HCT116 (cell line): ENCODE results near the gene REPS1. TPM values are rescaled to one million over a fixed set of nuclear protein-coding genes. Genes with fewer than 3 reads are reported as not detected.

Source experiments
- ATAC-seq: fragments of 200-7000 bp; cut with Tn5 transposase; 2 replicates; pipeline ENCODE4 v1.9.1; 2020; ENCODE audit warnings: mild to moderate bottlenecking, moderate library complexity
- BruUV-seq: library from RNA; stranded (reverse); fragments of 400-500 nt; replicated peaks from 2 replicates; lab custom pipeline; 2021; lab: Mats Ljungman, UMichigan
- CTCF ChIA-PET: fragments of 300-600 bp; sonication (Branson Sonifier 250); formaldehyde crosslinking; loops from one replicate; lab custom pipeline; 2021; ENCODE audit warnings: antibody characterized with exemption; lab: Charles Lee
- POLR2A ChIA-PET: fragments of 300-600, 350-600 bp; sonication (Branson Sonifier 250); formaldehyde crosslinking; loops from one replicate; lab custom pipeline; 2021; ENCODE audit warnings: antibody characterized with exemption; lab: Charles Lee
- RAD21 ChIA-PET, 2 experiments: fragments of 300-600 bp; sonication (Branson Sonifier 250); formaldehyde crosslinking; loops; one replicate each; lab custom pipeline; 2023; ENCODE audit warnings: low total read pairs in 2 of 2; ENCODE audit not compliant: uncharacterized antibody in 2 of 2, unreplicated experiment in 2 of 2, low non-redundant PET in 1 of 2; lab: Charles Lee
- DNase-seq: peaks from one replicate; pipeline ENCODE4 v3.0.0-alpha.2; 2010; ENCODE audit warnings: low read depth, low spot score
- H2AFZ ChIP-seq: fragments of 200-600 bp; shearing (Covaris generic), sonication (generic); 2 replicates; pipeline ENCODE4 v1.6.1; 2017; ENCODE audit warnings: low read depth, mixed run types, mixed read lengths, antibody characterized with exemption, low read length; ENCODE audit not compliant: poor library complexity, severe bottlenecking
- H3K27ac ChIP-seq: 2 replicates; pipeline ENCODE4 v1.5.1; 2012; ENCODE audit warnings: low read depth, low read length
- H3K27me3 ChIP-seq: fragments of 200-600 bp; sonication (generic); 2 replicates; pipeline ENCODE4 v1.6.1; 2016; ENCODE audit warnings: mixed run types, low read length, mixed read lengths; ENCODE audit not compliant: insufficient read depth
- H3K36me3 ChIP-seq, 2 experiments: fragments of 200-500 bp in 1 of 2; fragments of 200-600 bp in 1 of 2; sonication (Bioruptor generic) in 1 of 2; sonication (generic) in 1 of 2; 2 replicates each; pipeline versions ENCODE4 v1.5.1 to v1.6.1; 2014 to 2016; ENCODE audit warnings: low read length in 2 of 2, inconsistent platforms in 1 of 2, mixed read lengths in 1 of 2, mixed run types in 1 of 2; ENCODE audit not compliant: insufficient read depth in 2 of 2, control insufficient read depth in 1 of 2
- H3K4me1 ChIP-seq, 2 experiments: fragments of 200-600 bp in 1 of 2; sonication (generic) in 1 of 2; 2 replicates each; pipeline versions ENCODE4 v1.5.1 to v1.6.1; 2012 to 2017; ENCODE audit warnings: low read length in 2 of 2, inconsistent platforms in 1 of 2, mild to moderate bottlenecking in 1 of 2, mixed read lengths in 1 of 2, mixed run types in 1 of 2, moderate library complexity in 1 of 2; ENCODE audit not compliant: insufficient read depth in 2 of 2, control insufficient read depth in 1 of 2
- H3K4me2 ChIP-seq: fragments of 200-600 bp; sonication (generic); 2 replicates; pipeline ENCODE4 v1.6.1; 2017; ENCODE audit warnings: mixed run types, low read length, mixed read lengths
- H3K4me3 ChIP-seq, 2 experiments: fragments of 200-600 bp in 1 of 2; sonication (generic) in 1 of 2; replicated peaks in 1 of 2; 2 replicates each; pipeline ENCODE4 v1.5.1; 2011 to 2016; ENCODE audit warnings: low read length in 2 of 2, control low read depth in 1 of 2, low read depth in 1 of 2, mild to moderate bottlenecking in 1 of 2, mixed read lengths in 1 of 2, mixed run types in 1 of 2
- H3K79me2 ChIP-seq: fragments of 200-600 bp; sonication (generic); 2 replicates; pipeline ENCODE4 v1.6.1; 2017; ENCODE audit warnings: mild to moderate bottlenecking, mixed run types, low read length, moderate library complexity, mixed read lengths; ENCODE audit not compliant: insufficient read depth
- H3K9ac ChIP-seq: fragments of 200-600 bp; sonication (generic); 2 replicates; pipeline ENCODE4 v1.6.1; 2016; ENCODE audit warnings: low read length, mixed read lengths
- H3K9me2 ChIP-seq: fragments of 200-600 bp; sonication (generic), shearing (Covaris generic); 2 replicates; pipeline ENCODE4 v1.6.1; 2017; ENCODE audit warnings: mixed run types, mild to moderate bottlenecking, moderate library complexity; ENCODE audit not compliant: insufficient read depth
- H3K9me3 ChIP-seq, 2 experiments: fragments of 200-500 bp in 1 of 2; fragments of 200-600 bp in 1 of 2; sonication (Bioruptor generic) in 1 of 2; sonication (generic) in 1 of 2; 2 replicates each; pipeline ENCODE4 v1.6.1; 2014 to 2017; ENCODE audit warnings: low read length in 2 of 2, mixed read lengths in 2 of 2, inconsistent platforms in 1 of 2, low read depth in 1 of 2, mild to moderate bottlenecking in 1 of 2, mixed run types in 1 of 2, moderate library complexity in 1 of 2; ENCODE audit not compliant: control insufficient read depth in 1 of 2, insufficient read depth in 1 of 2
- H4K20me1 ChIP-seq: fragments of 200-600 bp; sonication (generic), shearing (Covaris generic); 2 replicates; pipeline ENCODE4 v1.6.1; 2017; ENCODE audit warnings: mixed run types, mild to moderate bottlenecking, moderate library complexity; ENCODE audit not compliant: insufficient read depth
- CBX3 ChIP-seq: IDR thresholded peaks from 2 replicates; pipeline ENCODE4 v1.6.1; 2012; ENCODE audit warnings: low read depth
- CEBPB ChIP-seq: IDR thresholded peaks from 2 replicates; pipeline ENCODE4 v1.6.1; 2012; ENCODE audit warnings: low read depth
- ELF1 ChIP-seq: IDR thresholded peaks from 2 replicates; pipeline ENCODE4 v1.6.1; 2012; ENCODE audit warnings: low read depth, borderline replicate concordance
- EZH2 ChIP-seq: fragments of 200-600 bp; sonication (generic); IDR thresholded peaks from 2 replicates; pipeline ENCODE4 v1.6.1; 2017; ENCODE audit warnings: antibody characterized with exemption, mixed run types
- EZH2phosphoT487 ChIP-seq: fragments of 200-600 bp; IDR thresholded peaks from 2 replicates; pipeline ENCODE4 v1.6.1; 2018; ENCODE audit warnings: antibody characterized with exemption, borderline replicate concordance
- FOSL1 ChIP-seq: IDR thresholded peaks from 2 replicates; pipeline ENCODE4 v1.6.1; 2012; ENCODE audit warnings: low read depth
- JUND ChIP-seq: IDR thresholded peaks from 2 replicates; pipeline ENCODE4 v1.6.1; 2012
- POLR2A ChIP-seq: IDR thresholded peaks from 2 replicates; pipeline ENCODE4 v1.7.0; 2011; ENCODE audit warnings: borderline replicate concordance; ENCODE audit not compliant: insufficient read depth, insufficient read length; ENCODE audit errors: extremely low read depth
- POLR2AphosphoS5 ChIP-seq: IDR thresholded peaks from 2 replicates; pipeline ENCODE4 v1.6.1; 2011; ENCODE audit warnings: mild to moderate bottlenecking, low read depth, low read length, moderate library complexity
- RAD21 ChIP-seq: IDR thresholded peaks from 2 replicates; pipeline ENCODE4 v1.6.1; 2012; ENCODE audit warnings: low read depth, mild to moderate bottlenecking
- SIN3A ChIP-seq: IDR thresholded peaks from 2 replicates; pipeline ENCODE4 v1.6.1; 2012; ENCODE audit warnings: low read depth
- SP1 ChIP-seq: IDR thresholded peaks from 2 replicates; pipeline ENCODE4 v1.6.1; 2012; ENCODE audit warnings: low read depth
- SRF ChIP-seq: IDR thresholded peaks from 2 replicates; pipeline ENCODE4 v1.6.1; 2012; ENCODE audit warnings: low read depth
- YY1 ChIP-seq: IDR thresholded peaks from 2 replicates; pipeline ENCODE4 v1.6.1; 2011; ENCODE audit warnings: low read length, low read depth, moderate library complexity, mild to moderate bottlenecking; ENCODE audit not compliant: insufficient replicate concordance; ENCODE audit errors: extremely low read depth
- ZFX ChIP-seq: fragments of 450-650 bp; IDR thresholded peaks from 2 replicates; pipeline ENCODE4 v1.6.1; 2017
- ZNF274 ChIP-seq: fragments of 200-500 bp; sonication (Bioruptor generic); IDR thresholded peaks from 2 replicates; pipeline ENCODE4 v1.6.1; 2014; ENCODE audit warnings: mild to moderate bottlenecking, low read depth, low read length, inconsistent platforms
- intact Hi-C: fragments of 100-400 bp; cut with micrococcal nuclease; formaldehyde crosslinking; loops from 2 replicates; pipeline ENCODE4 v1.10.0; 2022
- total RNA-seq: library from RNA; stranded (reverse); gene quantifications from one replicate; pipeline ENCODE4 v1.2.1, GENCODE V29; 2021; ENCODE audit not compliant: unreplicated experiment
- TF ChIP-seq, protein P1 (sequence below): IDR thresholded peaks from 2 replicates; pipeline ENCODE4 v1.6.1; 2012
- TF ChIP-seq, protein P2 (sequence below): IDR thresholded peaks from 2 replicates; pipeline ENCODE4 v1.6.1; 2012
- TF ChIP-seq, protein P3 (sequence below): IDR thresholded peaks from 2 replicates; pipeline ENCODE4 v1.6.1; 2011; ENCODE audit warnings: mild to moderate bottlenecking, low read length, moderate library complexity; ENCODE audit not compliant: insufficient replicate concordance; ENCODE audit errors: extremely low read depth
- TF ChIP-seq, protein P4 (sequence below), 3 experiments: fragments of 200-600 bp in 1 of 3; sonication (generic) in 1 of 3; IDR thresholded peaks in 2 of 3; conservative IDR thresholded peaks in 1 of 3; 2 replicates each; pipeline ENCODE4 v1.5.1; 2012 to 2017; ENCODE audit warnings: low read depth in 2 of 3, low read length in 2 of 3, antibody characterized with exemption in 1 of 3, borderline replicate concordance in 1 of 3, control low read depth in 1 of 3, mild to moderate bottlenecking in 1 of 3, mixed read lengths in 1 of 3, mixed run types in 1 of 3, moderate library complexity in 1 of 3; ENCODE audit not compliant: insufficient read depth in 1 of 3

Gene REPS1
- total RNA-seq, 1 experiment from 2014 or later, result 52.7 TPM

DNA sequence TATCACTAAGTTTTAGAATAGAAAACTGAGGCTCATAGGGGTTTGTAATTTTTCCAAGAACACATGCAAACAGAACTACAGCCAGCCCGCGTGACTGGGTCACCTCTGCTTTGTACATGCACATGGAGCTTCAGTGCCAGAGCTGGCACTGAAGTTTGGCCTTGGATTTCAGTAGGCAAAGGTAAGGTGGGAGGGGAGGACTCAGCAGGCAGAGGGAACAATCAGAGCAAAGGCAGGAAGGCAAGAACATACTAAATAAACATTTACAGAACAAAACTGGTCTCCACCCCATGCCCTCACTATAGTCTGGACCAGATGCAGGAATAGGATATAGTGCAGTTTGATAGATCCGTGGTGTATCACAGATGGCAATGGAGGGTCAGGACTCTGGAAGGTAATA lies 26.9 kb upstream of the REPS1 start (continued):
- TF ChIP-seq EZH2phosphoT487 (no peak), ELF1 (no peak), POLR2AphosphoS5 (no peak), EZH2 (no peak)

DNA sequence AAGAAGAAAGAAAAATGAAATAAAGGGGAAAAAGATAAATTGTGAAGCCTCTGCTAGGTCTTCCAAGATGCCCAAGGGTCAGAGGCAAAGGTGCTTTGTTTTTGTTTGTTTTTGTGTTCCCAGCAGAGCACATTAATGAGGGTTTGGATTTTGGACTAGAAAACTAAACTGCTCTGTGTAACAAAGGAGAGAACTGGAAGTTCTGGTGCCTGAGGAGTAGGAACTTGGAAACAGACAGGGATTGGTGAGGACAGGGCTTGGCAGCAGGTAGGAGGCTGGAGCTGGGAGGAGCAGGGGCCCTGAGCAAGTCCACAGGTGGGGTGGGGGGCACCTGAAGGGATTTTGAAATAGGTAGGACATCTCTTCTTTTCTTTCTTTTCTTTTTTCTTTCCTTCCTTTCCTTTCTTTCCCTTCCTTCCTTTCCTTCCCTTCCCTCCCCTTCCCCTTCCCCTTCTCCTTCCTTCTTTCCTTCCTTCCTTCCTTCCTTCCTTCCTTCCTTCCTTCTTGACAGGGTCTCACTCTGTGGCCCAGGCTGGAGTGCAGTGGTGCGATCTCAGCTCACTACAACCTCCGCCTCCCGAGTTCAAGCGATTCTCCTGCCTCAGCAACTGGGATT lies 25.2 kb upstream of the REPS1 start:
- Histone ChIP-seq H2AFZ (no peak overlapping the region), H4K20me1 (no peaks in the 10 kb centered on the region), H3K9me3 (no peaks in the 10 kb centered on the region), H3K27ac (no peak overlapping the region), H3K4me1 (no peaks in the 10 kb centered on the region), H3K9me2 (no peaks in the 10 kb centered on the region)
- ATAC-seq, result no peak
- no TSS peak for BruUV-seq
- CTCF ChIA-PET, result no interaction called here
- TF ChIP-seq, protein P1, sequence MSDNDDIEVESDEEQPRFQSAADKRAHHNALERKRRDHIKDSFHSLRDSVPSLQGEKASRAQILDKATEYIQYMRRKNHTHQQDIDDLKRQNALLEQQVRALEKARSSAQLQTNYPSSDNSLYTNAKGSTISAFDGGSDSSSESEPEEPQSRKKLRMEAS, result no peak
- TF ChIP-seq, protein P2, sequence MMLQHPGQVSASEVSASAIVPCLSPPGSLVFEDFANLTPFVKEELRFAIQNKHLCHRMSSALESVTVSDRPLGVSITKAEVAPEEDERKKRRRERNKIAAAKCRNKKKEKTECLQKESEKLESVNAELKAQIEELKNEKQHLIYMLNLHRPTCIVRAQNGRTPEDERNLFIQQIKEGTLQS, result no peak
- TF ChIP-seq POLR2A (no peak), ZFX (no peak), FOSL1 (no peak), CBX3 (no peak), EZH2 (no peak), SIN3A (no peak), CEBPB (no peak), JUND (no peak), POLR2AphosphoS5 (no peak), SRF (no peak), YY1 (no peak), EZH2phosphoT487 (no peak), RAD21 (no peak), SP1 (no peak), ZNF274 (no peak)
- TF ChIP-seq, protein P3, sequence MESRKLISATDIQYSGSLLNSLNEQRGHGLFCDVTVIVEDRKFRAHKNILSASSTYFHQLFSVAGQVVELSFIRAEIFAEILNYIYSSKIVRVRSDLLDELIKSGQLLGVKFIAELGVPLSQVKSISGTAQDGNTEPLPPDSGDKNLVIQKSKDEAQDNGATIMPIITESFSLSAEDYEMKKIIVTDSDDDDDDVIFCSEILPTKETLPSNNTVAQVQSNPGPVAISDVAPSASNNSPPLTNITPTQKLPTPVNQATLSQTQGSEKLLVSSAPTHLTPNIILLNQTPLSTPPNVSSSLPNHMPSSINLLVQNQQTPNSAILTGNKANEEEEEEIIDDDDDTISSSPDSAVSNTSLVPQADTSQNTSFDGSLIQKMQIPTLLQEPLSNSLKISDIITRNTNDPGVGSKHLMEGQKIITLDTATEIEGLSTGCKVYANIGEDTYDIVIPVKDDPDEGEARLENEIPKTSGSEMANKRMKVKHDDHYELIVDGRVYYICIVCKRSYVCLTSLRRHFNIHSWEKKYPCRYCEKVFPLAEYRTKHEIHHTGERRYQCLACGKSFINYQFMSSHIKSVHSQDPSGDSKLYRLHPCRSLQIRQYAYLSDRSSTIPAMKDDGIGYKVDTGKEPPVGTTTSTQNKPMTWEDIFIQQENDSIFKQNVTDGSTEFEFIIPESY, result no peak
- TF ChIP-seq, protein P4, sequence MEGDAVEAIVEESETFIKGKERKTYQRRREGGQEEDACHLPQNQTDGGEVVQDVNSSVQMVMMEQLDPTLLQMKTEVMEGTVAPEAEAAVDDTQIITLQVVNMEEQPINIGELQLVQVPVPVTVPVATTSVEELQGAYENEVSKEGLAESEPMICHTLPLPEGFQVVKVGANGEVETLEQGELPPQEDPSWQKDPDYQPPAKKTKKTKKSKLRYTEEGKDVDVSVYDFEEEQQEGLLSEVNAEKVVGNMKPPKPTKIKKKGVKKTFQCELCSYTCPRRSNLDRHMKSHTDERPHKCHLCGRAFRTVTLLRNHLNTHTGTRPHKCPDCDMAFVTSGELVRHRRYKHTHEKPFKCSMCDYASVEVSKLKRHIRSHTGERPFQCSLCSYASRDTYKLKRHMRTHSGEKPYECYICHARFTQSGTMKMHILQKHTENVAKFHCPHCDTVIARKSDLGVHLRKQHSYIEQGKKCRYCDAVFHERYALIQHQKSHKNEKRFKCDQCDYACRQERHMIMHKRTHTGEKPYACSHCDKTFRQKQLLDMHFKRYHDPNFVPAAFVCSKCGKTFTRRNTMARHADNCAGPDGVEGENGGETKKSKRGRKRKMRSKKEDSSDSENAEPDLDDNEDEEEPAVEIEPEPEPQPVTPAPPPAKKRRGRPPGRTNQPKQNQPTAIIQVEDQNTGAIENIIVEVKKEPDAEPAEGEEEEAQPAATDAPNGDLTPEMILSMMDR (IDR thresholded peaks at IDR 0.05 in 2 of 3, conservative IDR thresholded peaks at IDR 0.05 in 1 of 3; ENCODE audit: borderline replicate concordance in 1 of 3, insufficient read depth in 1 of 3, low read depth in 2 of 3, low read length in 2 of 3), result no peak
- TF ChIP-seq, all 23 proteins: peak for 0
- RAD21 ChIA-PET, result no interaction called here
- Histone ChIP-seq H3K27me3 (no peaks in the 10 kb centered on the region), H3K79me2 (no peaks in the 10 kb centered on the region), H3K36me3 (no peaks in the 10 kb centered on the region), H3K9ac (no peak overlapping the region), H3K4me2 (no peak overlapping the region), H3K4me3 (no peak overlapping the region)
- DNase-seq, result no peak
- intact Hi-C loops, result no loop called here
- POLR2A ChIA-PET, result no interaction called here
